Lower lobe of right lung (tissue), 2 donors: ENCODE results near the gene SLC16A11. TPM values are rescaled to one million over a fixed set of nuclear protein-coding genes. Genes with fewer than 3 reads are reported as not detected.

ENCODE experiments used
- ATAC-seq, 2 donors: fragments of 200-7000 bp; cut with Tn5 transposase; one replicate each; pipeline ENCODE4 v1.9.1; 2020 to 2022; ENCODE audit warnings: mild to moderate bottlenecking in 2 of 2, moderate library complexity in 2 of 2
- DNase-seq: peaks from one replicate; pipeline ENCODE4 v3.0.0-alpha.2; 2020
- H3K27ac ChIP-seq: fragments of 200-600 bp; one replicate; pipeline ENCODE4 v1.8.0; 2022
- H3K27me3 ChIP-seq: fragments of 200-600 bp; one replicate; pipeline ENCODE4 v1.8.0; 2022; ENCODE audit warnings: low read depth
- H3K36me3 ChIP-seq: fragments of 200-600 bp; one replicate; pipeline ENCODE4 v1.8.0; 2022; ENCODE audit warnings: mild to moderate bottlenecking
- H3K4me1 ChIP-seq: fragments of 200-600 bp; one replicate; pipeline ENCODE4 v1.8.0; 2022
- H3K4me3 ChIP-seq: fragments of 200-600 bp; one replicate; pipeline ENCODE4 v1.8.0; 2022; ENCODE audit warnings: mild to moderate bottlenecking
- H3K9me3 ChIP-seq: fragments of 200-600 bp; one replicate; pipeline ENCODE4 v1.8.0; 2022
- intact Hi-C: fragments of 100-400 bp; cut with DNase I; formaldehyde crosslinking; loops from one replicate; pipeline ENCODE4 v1.11.0; 2022
- total RNA-seq: library from RNA; stranded (reverse); fragmentation: NEBNext Ultra II Directional; extraction: Animal tissue kit (Norgen Biotek cat#: 25700); gene quantifications from one replicate; pipeline ENCODE4 v1.2.1, GENCODE V29; 2021
- TF ChIP-seq, protein P1 (sequence below): fragments of 200-600 bp; IDR thresholded peaks from one replicate; pipeline ENCODE4 v1.8.0; 2022; ENCODE audit warnings: antibody characterized with exemption, mild to moderate bottlenecking
- donor health status: DM: no; HTN: yes; CAD: no; lungs with severe emphysema.

SLC16A11 gene
- total RNA-seq, 1 donor from 2014 or later, result 7.7 TPM

DNA sequence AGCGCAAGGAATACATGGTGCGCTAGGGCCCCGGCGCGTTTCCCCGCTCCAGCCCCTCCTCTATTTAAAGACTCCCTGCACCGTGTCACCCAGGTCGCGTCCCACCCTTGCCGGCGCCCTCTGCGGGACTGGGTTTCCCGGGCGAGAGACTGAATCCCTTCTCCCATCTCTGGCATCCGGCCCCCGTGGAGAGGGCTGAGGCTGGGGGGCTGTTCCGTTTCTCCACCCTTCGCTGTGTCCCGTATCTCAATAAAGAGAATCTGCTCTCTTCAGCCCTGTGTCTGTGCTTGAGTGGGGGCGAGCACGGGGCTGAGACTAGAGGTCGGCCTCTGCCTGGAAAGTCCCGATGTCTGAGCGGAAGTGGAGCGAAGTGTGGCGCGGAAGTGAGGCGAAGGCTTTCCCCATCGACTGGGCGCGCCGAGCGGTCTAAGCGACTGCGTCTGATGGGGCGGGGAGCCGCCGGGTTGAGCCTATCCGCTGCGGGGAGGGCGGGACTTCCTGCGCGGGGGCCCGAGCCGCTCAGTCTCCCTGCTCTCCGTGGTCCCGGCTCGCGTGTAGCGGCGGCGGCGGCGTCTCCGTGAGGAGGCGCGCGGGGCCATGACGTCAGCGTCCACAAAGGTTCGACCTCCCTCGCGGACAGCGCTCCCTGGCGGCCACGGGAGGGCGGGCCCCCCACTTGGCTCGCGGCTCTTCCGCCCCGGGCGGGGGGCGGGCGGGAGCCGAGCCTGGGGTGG, 29.5 kb downstream of the SLC16A11 start:
- Histone ChIP-seq H3K9me3 (no peaks in the 10 kb centered on the region), H3K27me3 (no peaks in the 10 kb centered on the region), H3K4me3 (peak overlapping the region; percentile 72), H3K4me1 (peaks cover 63% of the 10 kb centered on the region), H3K27ac (peak overlapping the region; percentile 97), H3K36me3 (peaks cover 15% of the 10 kb centered on the region)
- DNase-seq, result peak; percentile 99
- ATAC-seq, result peak; percentile 94 to 96
- intact Hi-C loops, result no loop called here
- TF ChIP-seq, protein P1, sequence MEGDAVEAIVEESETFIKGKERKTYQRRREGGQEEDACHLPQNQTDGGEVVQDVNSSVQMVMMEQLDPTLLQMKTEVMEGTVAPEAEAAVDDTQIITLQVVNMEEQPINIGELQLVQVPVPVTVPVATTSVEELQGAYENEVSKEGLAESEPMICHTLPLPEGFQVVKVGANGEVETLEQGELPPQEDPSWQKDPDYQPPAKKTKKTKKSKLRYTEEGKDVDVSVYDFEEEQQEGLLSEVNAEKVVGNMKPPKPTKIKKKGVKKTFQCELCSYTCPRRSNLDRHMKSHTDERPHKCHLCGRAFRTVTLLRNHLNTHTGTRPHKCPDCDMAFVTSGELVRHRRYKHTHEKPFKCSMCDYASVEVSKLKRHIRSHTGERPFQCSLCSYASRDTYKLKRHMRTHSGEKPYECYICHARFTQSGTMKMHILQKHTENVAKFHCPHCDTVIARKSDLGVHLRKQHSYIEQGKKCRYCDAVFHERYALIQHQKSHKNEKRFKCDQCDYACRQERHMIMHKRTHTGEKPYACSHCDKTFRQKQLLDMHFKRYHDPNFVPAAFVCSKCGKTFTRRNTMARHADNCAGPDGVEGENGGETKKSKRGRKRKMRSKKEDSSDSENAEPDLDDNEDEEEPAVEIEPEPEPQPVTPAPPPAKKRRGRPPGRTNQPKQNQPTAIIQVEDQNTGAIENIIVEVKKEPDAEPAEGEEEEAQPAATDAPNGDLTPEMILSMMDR, result peak; percentile 80

GRCh38 chr17:7011942-7012254, 32.0 kb downstream of the SLC16A11 start:
- no peaks in the 10 kb centered on the region for H3K27me3 ChIP-seq
- H3K27ac ChIP-seq, result peak overlapping the region; percentile 97
- H3K9me3 ChIP-seq, result no peaks in the 10 kb centered on the region
- DNase-seq (no peak), ATAC-seq (no peak)
- peaks cover 17% of the 10 kb centered on the region for H3K36me3 ChIP-seq
- TF ChIP-seq, protein P1, result no peak
- peak overlapping the region; percentile 72 for H3K4me3 ChIP-seq
- peaks cover 46% of the 10 kb centered on the region for H3K4me1 ChIP-seq
- intact Hi-C loops, result no loop called here

DNA sequence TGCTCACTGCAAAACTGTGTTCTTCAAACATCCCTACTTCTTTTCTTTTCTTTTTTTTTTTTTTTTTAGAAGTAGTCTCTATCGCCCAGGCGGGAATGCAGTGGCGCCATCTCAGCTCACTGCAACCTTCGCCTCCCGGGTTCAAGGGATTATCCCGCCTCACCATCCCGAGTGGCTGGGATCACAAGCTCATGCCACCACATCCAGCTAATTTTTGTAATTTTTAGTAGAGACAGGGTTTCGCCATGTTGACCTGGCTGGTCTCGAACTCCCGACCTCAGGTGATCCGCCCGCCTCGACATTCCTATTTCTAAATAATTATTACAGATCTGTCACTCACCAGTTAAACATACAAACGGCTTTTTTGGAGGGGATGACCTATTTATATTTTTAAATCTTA, 32.5 kb downstream of the SLC16A11 start:
- intact Hi-C loops, result no loop called here
- DNase-seq, result no peak
- TF ChIP-seq, protein P1, result no peak
- Histone ChIP-seq H3K4me1 (peaks cover 42% of the 10 kb centered on the region), H3K9me3 (no peaks in the 10 kb centered on the region), H3K27me3 (no peaks in the 10 kb centered on the region), H3K36me3 (peaks cover 17% of the 10 kb centered on the region), H3K4me3 (peak overlapping the region; percentile 72), H3K27ac (peak overlapping the region; percentile 97)
- no peak for ATAC-seq

DNA sequence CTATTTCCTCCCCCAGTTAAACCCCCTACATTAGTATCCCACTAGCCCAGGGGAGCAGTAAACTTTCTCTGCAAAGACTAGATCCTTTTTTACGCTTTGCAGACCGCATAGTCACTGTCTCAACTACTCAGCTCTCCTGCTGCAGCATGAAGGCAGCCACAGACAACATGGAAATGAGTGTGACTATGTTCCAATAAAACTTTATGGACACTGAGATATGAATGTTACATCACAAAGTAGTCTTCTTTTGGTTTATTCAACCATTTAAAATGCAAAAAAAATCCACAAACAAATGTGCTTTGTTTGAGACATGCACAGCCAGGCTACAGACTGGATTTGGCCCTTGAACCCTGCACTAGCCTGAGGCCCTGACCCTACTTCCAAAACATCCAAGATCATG, 33.4 kb downstream of the SLC16A11 start:
- TF ChIP-seq, protein P1, result no peak
- H3K36me3 ChIP-seq, result peaks cover 17% of the 10 kb centered on the region
- intact Hi-C loops, result no loop called here
- ATAC-seq (no peak), DNase-seq (no peak)
- H3K27me3 ChIP-seq, result no peaks in the 10 kb centered on the region
- peak overlapping the region; percentile 72 for H3K4me3 ChIP-seq
- no peaks in the 10 kb centered on the region for H3K9me3 ChIP-seq
- H3K4me1 ChIP-seq, result peaks cover 35% of the 10 kb centered on the region
- no peak overlapping the region for H3K27ac ChIP-seq

- Histone ChIP-seq H3K4me3 (no peak overlapping the region), H3K4me1 (peaks cover 22% of the 10 kb centered on the region), H3K9me3 (no peaks in the 10 kb centered on the region), H3K36me3 (peaks cover 33% of the 10 kb centered on the region), H3K27me3 (no peaks in the 10 kb centered on the region), H3K27ac (no peak overlapping the region)
- intact Hi-C loops, result loop anchor here (10.0 kb wide), 1 partner anchor 92 kb away; no protein-coding TSS in a partner anchor
- ATAC-seq (no peak), DNase-seq (no peak)
- TF ChIP-seq, protein P1, result no peak
Observed at GRCh38 chr17:7007143-7007542, 36.7 kb downstream of the SLC16A11 start.
